ENCODE data around the gene RAPGEF6.

- TF ChIP-seq POLR2AphosphoS5 (IDR thresholded peaks at IDR 0.05; ENCODE audit: control insufficient read depth, insufficient read depth, low read depth, low read length) (no peak), CTCF (IDR thresholded peaks at IDR 0.05 in 2 of 3, conservative IDR thresholded peaks at IDR 0.05 in 1 of 3; ENCODE audit: insufficient read depth in 2 of 3, low read depth in 1 of 3, low read length in 3 of 3) (no peak)
These were observed 209.0 kb downstream of the RAPGEF6 start for GRCh38 chr5:131426011-131426410.

Data from K562 (cell line).